HepG2 (cell line): ENCODE results near the gene DRAP1. TPM values are rescaled to one million over a fixed set of nuclear protein-coding genes. Genes with fewer than 3 reads are reported as not detected.

Experiments
- AKNA ChIP-seq: sonication (generic); formaldehyde crosslinking; IDR thresholded peaks from 2 replicates; pipeline ENCODE4 v1.4.0; 2020; ENCODE audit warnings: missing genetic modification reagents, borderline replicate concordance
- ATF1 ChIP-seq: IDR thresholded peaks from 2 replicates; pipeline ENCODE4 v1.6.1; 2016; ENCODE audit warnings: mild to moderate bottlenecking, control low read depth
- E2F2 ChIP-seq: sonication (generic); formaldehyde crosslinking; IDR thresholded peaks from 2 replicates; pipeline ENCODE4 v1.4.0; 2020; ENCODE audit warnings: missing genetic modification reagents, borderline replicate concordance
- ETS1 ChIP-seq: sonication (generic); formaldehyde crosslinking; IDR thresholded peaks from 2 replicates; pipeline ENCODE4 v1.4.0; 2020; ENCODE audit warnings: missing genetic modification reagents
- GATAD1 ChIP-seq: IDR thresholded peaks from 2 replicates; pipeline ENCODE4 v1.6.1; 2016; ENCODE audit warnings: missing genetic modification reagents, missing compliant biosample characterization
- HBP1 ChIP-seq: IDR thresholded peaks from 2 replicates; pipeline ENCODE4 v1.6.1; 2016; ENCODE audit warnings: low read depth, control low read depth
- HDAC1 ChIP-seq: sonication (generic); formaldehyde crosslinking; IDR thresholded peaks from 2 replicates; pipeline ENCODE4 v1.5.1; 2020; ENCODE audit warnings: mild to moderate bottlenecking, missing genetic modification reagents
- MYNN ChIP-seq: sonication (generic); formaldehyde crosslinking; IDR thresholded peaks from 2 replicates; pipeline ENCODE4 v1.4.0; 2020; ENCODE audit warnings: mild to moderate bottlenecking, low read depth, missing genetic modification reagents
- PCBP1 ChIP-seq: fragments of 200-400 bp; formaldehyde crosslinking; IDR thresholded peaks from 2 replicates; pipeline ENCODE4 v1.6.1; 2017; ENCODE audit warnings: mild to moderate bottlenecking, low read depth, low read length, borderline replicate concordance
- PHF5A ChIP-seq: IDR thresholded peaks from one replicate; pipeline ENCODE4 v1.6.1; 2018; ENCODE audit warnings: low read depth, missing genetic modification reagents; ENCODE audit not compliant: unreplicated experiment
- SMYD3 ChIP-seq: sonication (generic); formaldehyde crosslinking; IDR thresholded peaks from 2 replicates; pipeline ENCODE4 v1.8.1; 2023; ENCODE audit warnings: mild to moderate bottlenecking, missing genetic modification reagents
- TBP ChIP-seq: sonication (generic); formaldehyde crosslinking; IDR thresholded peaks from 2 replicates; pipeline ENCODE4 v1.5.0; 2020; ENCODE audit warnings: missing genetic modification reagents
- THAP8 ChIP-seq: sonication (generic); formaldehyde crosslinking; IDR thresholded peaks from 2 replicates; pipeline ENCODE4 v1.5.1; 2020; ENCODE audit warnings: missing genetic modification reagents, mild to moderate bottlenecking, borderline replicate concordance
- polyA plus RNA-seq, 8 experiments: library from polyadenylated mRNA; depleted of rRNA in 3 of 8; stranded (reverse) in 7 of 8; unstranded in 1 of 8; fragments of >200 nt; fragmentation: Illumina TruSeq in 4 of 8; extraction: Trizol in 4 of 8; gene quantifications; 2 replicates each; pipeline versions ENCODE4 v1.2.1 to v1.2.3, GENCODE V29; 2011 to 2016; ENCODE audit warnings: low read depth in 4 of 8, missing spikeins in 1 of 8, mixed read lengths in 1 of 8; ENCODE audit not compliant: insufficient read depth in 1 of 8
- total RNA-seq, 5 experiments: library from RNA; depleted of rRNA; stranded (reverse); fragments of >200 nt; fragmentation: Illumina TruSeq; extraction: Trizol; gene quantifications; 2 replicates each; pipeline ENCODE4 v1.2.3, GENCODE V29; 2016; ENCODE audit warnings: low read depth in 1 of 5
- TF ChIP-seq, protein P1 (sequence below): sonication (generic); IDR thresholded peaks from 2 replicates; pipeline ENCODE4 v1.6.1; 2016; ENCODE audit warnings: low read depth, borderline replicate concordance
- TF ChIP-seq, protein P2 (sequence below): sonication (generic); formaldehyde crosslinking; IDR thresholded peaks from 2 replicates; pipeline ENCODE4 v1.5.0; 2020; ENCODE audit warnings: mild to moderate bottlenecking, missing genetic modification reagents, moderate library complexity

Gene DRAP1
- total and polyA plus RNA-seq, 2 of the 13 experiments (the other 11 are each of a cell fraction or from before 2014, with no cell fraction given) = 46.8 to 52.3 TPM

GRCh38 chr11:65891219-65892136 lies 27.7 kb upstream of the DRAP1 start (continued):
- TF ChIP-seq GATAD1 (peak; percentile 60; the same call in 1 of the 2 replicates), PHF5A (no peak), TBP (CRISPR knock-in tag) (no peak), THAP8 (CRISPR knock-in tag) (peak; percentile 76), SMYD3 (CRISPR knock-in tag) (no peak), HBP1 (no peak), HDAC1 (peak; percentile 62), PCBP1 (0 out of 2 replicates have a peak, but pooled peaks have one; percentile 63), ATF1 (CRISPR knock-in tag) (no peak), ETS1 (no peak), E2F2 (CRISPR knock-in tag) (no peak), AKNA (no peak), MYNN (CRISPR knock-in tag) (no peak)
- TF ChIP-seq, protein P1, sequence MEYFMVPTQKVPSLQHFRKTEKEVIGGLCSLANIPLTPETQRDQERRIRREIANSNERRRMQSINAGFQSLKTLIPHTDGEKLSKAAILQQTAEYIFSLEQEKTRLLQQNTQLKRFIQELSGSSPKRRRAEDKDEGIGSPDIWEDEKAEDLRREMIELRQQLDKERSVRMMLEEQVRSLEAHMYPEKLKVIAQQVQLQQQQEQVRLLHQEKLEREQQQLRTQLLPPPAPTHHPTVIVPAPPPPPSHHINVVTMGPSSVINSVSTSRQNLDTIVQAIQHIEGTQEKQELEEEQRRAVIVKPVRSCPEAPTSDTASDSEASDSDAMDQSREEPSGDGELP = no peak
- TF ChIP-seq, protein P2, sequence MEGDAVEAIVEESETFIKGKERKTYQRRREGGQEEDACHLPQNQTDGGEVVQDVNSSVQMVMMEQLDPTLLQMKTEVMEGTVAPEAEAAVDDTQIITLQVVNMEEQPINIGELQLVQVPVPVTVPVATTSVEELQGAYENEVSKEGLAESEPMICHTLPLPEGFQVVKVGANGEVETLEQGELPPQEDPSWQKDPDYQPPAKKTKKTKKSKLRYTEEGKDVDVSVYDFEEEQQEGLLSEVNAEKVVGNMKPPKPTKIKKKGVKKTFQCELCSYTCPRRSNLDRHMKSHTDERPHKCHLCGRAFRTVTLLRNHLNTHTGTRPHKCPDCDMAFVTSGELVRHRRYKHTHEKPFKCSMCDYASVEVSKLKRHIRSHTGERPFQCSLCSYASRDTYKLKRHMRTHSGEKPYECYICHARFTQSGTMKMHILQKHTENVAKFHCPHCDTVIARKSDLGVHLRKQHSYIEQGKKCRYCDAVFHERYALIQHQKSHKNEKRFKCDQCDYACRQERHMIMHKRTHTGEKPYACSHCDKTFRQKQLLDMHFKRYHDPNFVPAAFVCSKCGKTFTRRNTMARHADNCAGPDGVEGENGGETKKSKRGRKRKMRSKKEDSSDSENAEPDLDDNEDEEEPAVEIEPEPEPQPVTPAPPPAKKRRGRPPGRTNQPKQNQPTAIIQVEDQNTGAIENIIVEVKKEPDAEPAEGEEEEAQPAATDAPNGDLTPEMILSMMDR (CRISPR knock-in tag) = peak; percentile 88
